Liver (tissue), 9 donors: Measurements from ENCODE around the gene POMGNT1. TPM values are rescaled to one million over a fixed set of nuclear protein-coding genes. Genes with fewer than 3 reads are reported as not detected.

ENCODE experiments used
- DNase-seq: peaks from one replicate; pipeline ENCODE4 v3.0.0-alpha.2; 2017; ENCODE audit warnings: low spot score
- H3K27ac ChIP-seq, 2 donors: one replicate each; pipeline ENCODE4 v1.7.0; 2013; ENCODE audit warnings: inconsistent platforms in 2 of 2, low read length in 2 of 2, control low read depth in 1 of 2, low read depth in 1 of 2, mild to moderate bottlenecking in 1 of 2
- H3K27me3 ChIP-seq, 4 donors: one replicate each; pipeline versions ENCODE4 v1.6.1 to v1.7.0; 2013; ENCODE audit warnings: low read length in 3 of 4, inconsistent platforms in 1 of 4, mild to moderate bottlenecking in 1 of 4, moderate library complexity in 1 of 4; ENCODE audit not compliant: control insufficient read depth in 4 of 4, insufficient read depth in 4 of 4
- H3K36me3 ChIP-seq, 4 donors: one replicate each; pipeline versions ENCODE4 v1.6.1 to v1.7.0; 2013; ENCODE audit warnings: low read length in 3 of 4, mild to moderate bottlenecking in 3 of 4, low read depth in 1 of 4, moderate library complexity in 1 of 4; ENCODE audit not compliant: control insufficient read depth in 4 of 4, insufficient read depth in 3 of 4
- H3K4me1 ChIP-seq, 4 donors: one replicate each; pipeline versions ENCODE4 v1.6.1 to v1.7.0; 2013; ENCODE audit warnings: low read length in 3 of 4, mild to moderate bottlenecking in 3 of 4, moderate library complexity in 1 of 4; ENCODE audit not compliant: control insufficient read depth in 4 of 4, insufficient read depth in 4 of 4
- H3K4me3 ChIP-seq, 3 donors: one replicate each; pipeline versions ENCODE4 v1.6.1 to v1.7.0; 2013; ENCODE audit warnings: low read length in 3 of 3, control low read depth in 1 of 3, low read depth in 1 of 3, mild to moderate bottlenecking in 1 of 3
- H3K9ac ChIP-seq, 2 donors: one replicate each; pipeline ENCODE4 v1.7.0; 2013; ENCODE audit warnings: low read length in 2 of 2, mild to moderate bottlenecking in 2 of 2, moderate library complexity in 2 of 2, control low read depth in 1 of 2, low read depth in 1 of 2
- H3K9me3 ChIP-seq, 4 donors: one replicate each; pipeline versions ENCODE4 v1.6.1 to v1.7.0; 2013; ENCODE audit warnings: low read length in 3 of 4; ENCODE audit not compliant: control insufficient read depth in 4 of 4
- ATF3 ChIP-seq: IDR thresholded peaks from 2 replicates; pipeline ENCODE4 v1.6.1; 2016; ENCODE audit warnings: antibody characterized with exemption
- CTCF ChIP-seq: fragments of 150-350 bp; IDR thresholded peaks from 2 replicates; pipeline ENCODE4 v1.5.1; 2017; ENCODE audit warnings: improper control_type of control experiment, low read depth, low read length; ENCODE audit not compliant: missing input control
- EGR1 ChIP-seq, 2 donors: IDR thresholded peaks; 2 replicates each; pipeline ENCODE4 v1.6.1; 2016 to 2018; ENCODE audit warnings: antibody characterized with exemption in 2 of 2, low read depth in 2 of 2
- FOXA1 ChIP-seq: IDR thresholded peaks from 2 replicates; pipeline ENCODE4 v1.6.1; 2016; ENCODE audit warnings: antibody characterized with exemption
- FOXA2 ChIP-seq: IDR thresholded peaks from 2 replicates; pipeline ENCODE4 v1.6.1; 2016; ENCODE audit warnings: antibody characterized with exemption
- GABPA ChIP-seq, 2 donors: IDR thresholded peaks in 1 of 2; conservative IDR thresholded peaks in 1 of 2; 2 replicates each; pipeline ENCODE4 v1.6.1; 2016; ENCODE audit warnings: antibody characterized with exemption in 2 of 2, mild to moderate bottlenecking in 1 of 2, moderate library complexity in 1 of 2
- HNF4A ChIP-seq, 2 donors: conservative IDR thresholded peaks; 2 replicates each; pipeline ENCODE4 v1.6.1; 2016; ENCODE audit warnings: antibody characterized with exemption in 2 of 2, mild to moderate bottlenecking in 2 of 2
- HNF4G ChIP-seq: IDR thresholded peaks from 2 replicates; pipeline ENCODE4 v1.6.1; 2016; ENCODE audit warnings: antibody characterized with exemption
- JUND ChIP-seq, 2 donors: IDR thresholded peaks; 2 replicates each; pipeline ENCODE4 v1.6.1; 2016; ENCODE audit warnings: antibody characterized with exemption in 2 of 2
- MAX ChIP-seq: IDR thresholded peaks from 2 replicates; pipeline ENCODE4 v1.6.1; 2016; ENCODE audit warnings: antibody characterized with exemption
- NR2F2 ChIP-seq: IDR thresholded peaks from 2 replicates; pipeline ENCODE4 v1.6.1; 2016; ENCODE audit warnings: antibody characterized with exemption
- RAD21 ChIP-seq, 2 donors: IDR thresholded peaks; 2 replicates each; pipeline ENCODE4 v1.6.1; 2016; ENCODE audit warnings: antibody characterized with exemption in 2 of 2, mild to moderate bottlenecking in 2 of 2
- REST ChIP-seq: IDR thresholded peaks from 2 replicates; pipeline ENCODE4 v1.6.1; 2016; ENCODE audit warnings: antibody characterized with exemption, mild to moderate bottlenecking
- RXRA ChIP-seq, 2 donors: IDR thresholded peaks; 2 replicates each; pipeline ENCODE4 v1.6.1; 2017 to 2018; ENCODE audit warnings: antibody characterized with exemption in 2 of 2, mild to moderate bottlenecking in 1 of 2
- SP1 ChIP-seq: IDR thresholded peaks from 2 replicates; pipeline ENCODE4 v1.6.1; 2018; ENCODE audit warnings: antibody characterized with exemption, mild to moderate bottlenecking
- TAF1 ChIP-seq: conservative IDR thresholded peaks from 2 replicates; pipeline ENCODE4 v1.6.1; 2016; ENCODE audit warnings: antibody characterized with exemption, mild to moderate bottlenecking
- YY1 ChIP-seq: IDR thresholded peaks from 2 replicates; pipeline ENCODE4 v1.6.1; 2016; ENCODE audit warnings: antibody characterized with exemption, mild to moderate bottlenecking
- ZBTB33 ChIP-seq: IDR thresholded peaks from 2 replicates; pipeline ENCODE4 v1.6.1; 2016; ENCODE audit warnings: antibody characterized with exemption
- WGBS: extraction: QIAGEN DNeasy Blood & Tissue Kit; methylation state at CpG from one replicate; pipeline ENCODE4 v1.1.7; 2013; 5-methylcytosine and 5-hydroxymethylcytosine counted together
- polyA plus RNA-seq, 2 donors: library from polyadenylated mRNA; stranded (reverse) in 1 of 2; unstranded in 1 of 2; fragments of 200-250 nt in 1 of 2; fragments of >200 nt in 1 of 2; fragmentation: Nextera tagmentation in 1 of 2; extraction: Ambion mirVana in 1 of 2; gene quantifications; one replicate each; pipeline versions ENCODE4 v1.2.1 to v1.2.3, GENCODE V29; 2013 to 2015
- total RNA-seq, 2 donors: library from RNA; depleted of rRNA; stranded (reverse); fragments of >200 nt; gene quantifications; one replicate each; pipeline ENCODE4 v1.2.3, GENCODE V29; 2014
- donor health status: healthy.
- donor health status: healthy.
- donor health status: healthy.
- donor health status: healthy.
- donor health status: healthy.

Gene POMGNT1
- total and polyA plus RNA-seq, 4 donors = 10.3 to 32.0 (median 31.0) TPM

- TF ChIP-seq FOXA2 = no peak
- no peak for TF ChIP-seq NR2F2
- TF ChIP-seq MAX = no peak
- no peak for TF ChIP-seq HNF4A (conservative IDR thresholded peaks at IDR 0.05)
- TF ChIP-seq EGR1 (IDR thresholded peaks at IDR 0.05; ENCODE audit: low read depth in 2 of 2) = no peak
- TF ChIP-seq GABPA (IDR thresholded peaks at IDR 0.05 in 1 of 2, conservative IDR thresholded peaks at IDR 0.05 in 1 of 2) = no peak
- TF ChIP-seq YY1 = no peak
- no peak for TF ChIP-seq JUND (IDR thresholded peaks at IDR 0.05)
- TF ChIP-seq RAD21 (IDR thresholded peaks at IDR 0.05) = no peak
- TF ChIP-seq TAF1 = no peak
- no peak for TF ChIP-seq HNF4G
- TF ChIP-seq ATF3 = no peak
- no peak for TF ChIP-seq REST
- no peak for TF ChIP-seq CTCF
- no peak for TF ChIP-seq ZBTB33
- TF ChIP-seq FOXA1 = no peak
- no peak for TF ChIP-seq RXRA (IDR thresholded peaks at IDR 0.05)
- no peak for TF ChIP-seq SP1
- Histone ChIP-seq H3K36me3 (peaks cover 9 to 38% (median 29%) of the 10 kb centered on the region in 4 donors), H3K9ac (no peak overlapping the region), H3K4me1 (peaks cover 2 to 48% (median 29%) of the 10 kb centered on the region in 4 donors), H3K4me3 (no peak overlapping the region), H3K9me3 (no peaks in the 10 kb centered on the region), H3K27me3 (no peaks in the 10 kb centered on the region), H3K27ac (no peak overlapping the region)
- DNase-seq = no peak
- 98% methylated on average over 7 of the region's 7 CpGs for WGBS
These were observed 4.9 kb downstream of the POMGNT1 start for GRCh38 chr1:46193285-46193684.
